Cardiac muscle cell (in vitro differentiated cells and primary cell): ENCODE data around the gene GPR132. TPM values are rescaled to one million over a fixed set of nuclear protein-coding genes. Genes with fewer than 3 reads are reported as not detected.
A peak's percentile ranks its signal among the peaks of the same experiment; 100 is the strongest.

Source experiments
- DNase-seq, 2 donors: peaks; one replicate each; pipeline versions ENCODE4 v3.0.0 to v3.0.0-alpha.2; 2010 to 2017; ENCODE audit warnings: low read depth in 1 of 2, low spot score in 1 of 2
- H3K27ac ChIP-seq: fragments of 200-600 bp; sonication (generic); 2 replicates; pipeline ENCODE4 v1.5.1; 2016
- H3K27me3 ChIP-seq: fragments of 200-600 bp; sonication (generic); 2 replicates; pipeline ENCODE4 v1.6.0; 2016; ENCODE audit warnings: control low read depth
- H3K36me3 ChIP-seq: fragments of 200-600 bp; sonication (generic); 2 replicates; pipeline ENCODE4 v1.5.1; 2016; ENCODE audit warnings: control low read depth
- H3K4me1 ChIP-seq: fragments of 200-600 bp; sonication (generic); 2 replicates; pipeline ENCODE4 v1.8.1; 2017; ENCODE audit warnings: low read depth, mild to moderate bottlenecking, mixed run types
- H3K4me3 ChIP-seq: fragments of 200-600 bp; sonication (generic); 2 replicates; pipeline ENCODE4 v1.5.1; 2016; ENCODE audit warnings: mild to moderate bottlenecking
- H3K9me3 ChIP-seq: fragments of 200-600 bp; sonication (generic); 2 replicates; pipeline ENCODE4 v1.5.1; 2017; ENCODE audit warnings: low read depth, mild to moderate bottlenecking, control low read depth
- CTCF ChIP-seq: IDR thresholded peaks from 2 replicates; pipeline ENCODE4 v1.5.1; 2012; ENCODE audit warnings: low read depth, mild to moderate bottlenecking, low read length
- polyA plus RNA-seq: library from polyadenylated mRNA; unstranded; fragments of >200 nt; fragmentation: Nextera tagmentation; extraction: Ambion mirVana; gene quantifications from 2 replicates; pipeline ENCODE4 v1.2.1, GENCODE V29; 2016
- total RNA-seq: library from RNA; depleted of rRNA; stranded (reverse); fragments of >200 nt; gene quantifications from 2 replicates; pipeline ENCODE4 v1.2.3, GENCODE V29; 2016

GPR132 gene
- total and polyA plus RNA-seq, 2 experiments from 2014 or later = 1.0 to 2.0 TPM

GRCh38 chr14:105088812-105089745, 23.8 kb upstream of the GPR132 start:
- Histone ChIP-seq H3K4me3 (no peak overlapping the region), H3K9me3 (no peaks in the 10 kb centered on the region), H3K27ac (peak overlapping the region; percentile 31), H3K4me1 (peaks cover 11% of the 10 kb centered on the region), H3K27me3 (peaks cover 8% of the 10 kb centered on the region), H3K36me3 (no peaks in the 10 kb centered on the region)
- no peak for DNase-seq
- TF ChIP-seq CTCF = no peak

GRCh38 chr14:105087963-105088811, 23.0 kb upstream of the GPR132 start:
- TF ChIP-seq CTCF = no peak
- peak overlapping the region; percentile 31 for H3K27ac ChIP-seq
- no peaks in the 10 kb centered on the region for H3K9me3 ChIP-seq
- no peak overlapping the region for H3K4me3 ChIP-seq
- peaks cover 8% of the 10 kb centered on the region for H3K27me3 ChIP-seq
- H3K4me1 ChIP-seq = peaks cover 11% of the 10 kb centered on the region
- H3K36me3 ChIP-seq = no peaks in the 10 kb centered on the region
- peak; percentile 83 to 86 for DNase-seq

- DNase-seq = peak; percentile 45 to 75
- H3K9me3 ChIP-seq = no peaks in the 10 kb centered on the region
- H3K4me3 ChIP-seq = peak overlapping the region; percentile 2
- TF ChIP-seq CTCF = no peak
- H3K27me3 ChIP-seq = peaks cover 8% of the 10 kb centered on the region
- H3K27ac ChIP-seq = no peak overlapping the region
- no peaks in the 10 kb centered on the region for H3K36me3 ChIP-seq
- H3K4me1 ChIP-seq = peaks cover 10% of the 10 kb centered on the region
These were observed 22.2 kb upstream of the GPR132 start for GRCh38 chr14:105087308-105087962.

- H3K27ac ChIP-seq = no peak overlapping the region
- peaks cover 8% of the 10 kb centered on the region for H3K27me3 ChIP-seq
- no peaks in the 10 kb centered on the region for H3K9me3 ChIP-seq
- H3K4me3 ChIP-seq = peak overlapping the region; percentile 2
- TF ChIP-seq CTCF = peak; percentile 84
- peaks cover 8% of the 10 kb centered on the region for H3K4me1 ChIP-seq
- DNase-seq = peak; percentile 84 to 92
- no peaks in the 10 kb centered on the region for H3K36me3 ChIP-seq
These were observed 21.6 kb upstream of the GPR132 start for GRCh38 chr14:105086833-105087307.

GRCh38 chr14:105085766-105086165, 20.5 kb upstream of the GPR132 start:
- no peaks in the 10 kb centered on the region for H3K9me3 ChIP-seq
- H3K27ac ChIP-seq = no peak overlapping the region
- H3K36me3 ChIP-seq = no peaks in the 10 kb centered on the region
- no peak overlapping the region for H3K4me3 ChIP-seq
- peaks cover 8% of the 10 kb centered on the region for H3K4me1 ChIP-seq
- TF ChIP-seq CTCF = no peak
- H3K27me3 ChIP-seq = peaks cover 8% of the 10 kb centered on the region
- DNase-seq = no peak
